GM23338 (cell line): ENCODE results near the gene C13orf46. TPM values are rescaled to one million over a fixed set of nuclear protein-coding genes. Genes with fewer than 3 reads are reported as not detected.

ENCODE experiments used
- ATAC-seq: fragments of 200-7000 bp; cut with Tn5 transposase; 3 replicates; pipeline ENCODE4 v1.9.1; 2020
- DNase-seq: peaks from one replicate; pipeline ENCODE4 v3.0.0-alpha.2; 2015; ENCODE audit warnings: low spot score
- H2AFZ ChIP-seq: fragments of 200-600 bp; sonication (generic); 2 replicates; pipeline ENCODE4 v1.8.0; 2016; ENCODE audit warnings: antibody characterized with exemption, mild to moderate bottlenecking, moderate library complexity
- H3F3A ChIP-seq: fragments of 200-600 bp; sonication (generic); replicated peaks from 2 replicates; pipeline ENCODE4 v1.8.0; 2017; ENCODE audit warnings: antibody characterized with exemption, mixed run types, low read depth
- H3K27ac ChIP-seq: fragments of 200-600 bp; sonication (generic); 2 replicates; pipeline ENCODE4 v1.6.1; 2016; ENCODE audit warnings: low read depth
- H3K27me3 ChIP-seq: fragments of 200-600 bp; sonication (generic); 2 replicates; pipeline ENCODE4 v1.8.0; 2016; ENCODE audit warnings: mild to moderate bottlenecking, mixed run types, moderate library complexity; ENCODE audit not compliant: insufficient read depth
- H3K36me3 ChIP-seq: fragments of 200-600 bp; sonication (generic); 2 replicates; pipeline ENCODE4 v1.8.0; 2016; ENCODE audit warnings: mild to moderate bottlenecking; ENCODE audit not compliant: insufficient read depth
- H3K4me1 ChIP-seq: fragments of 200-600 bp; sonication (generic); 2 replicates; pipeline ENCODE4 v1.8.0; 2016; ENCODE audit warnings: mild to moderate bottlenecking, moderate library complexity; ENCODE audit not compliant: insufficient read depth
- H3K4me2 ChIP-seq: fragments of 200-600 bp; sonication (generic); 2 replicates; pipeline ENCODE4 v1.7.1; 2017; ENCODE audit warnings: mixed run types
- H3K4me3 ChIP-seq: fragments of 200-600 bp; sonication (generic); 2 replicates; pipeline ENCODE4 v1.6.1; 2016; ENCODE audit warnings: mixed run types
- H3K79me2 ChIP-seq: fragments of 200-600 bp; sonication (generic); replicated peaks from 2 replicates; pipeline ENCODE4 v1.8.0; 2017; ENCODE audit warnings: mild to moderate bottlenecking; ENCODE audit not compliant: insufficient read depth
- H3K9me2 ChIP-seq: fragments of 200-600 bp; sonication (generic); 2 replicates; pipeline ENCODE4 v1.8.0; 2017; ENCODE audit not compliant: insufficient read depth
- H4K20me1 ChIP-seq: fragments of 200-600 bp; sonication (generic); replicated peaks from 2 replicates; pipeline ENCODE4 v1.8.0; 2017; ENCODE audit warnings: mild to moderate bottlenecking; ENCODE audit not compliant: insufficient read depth
- H3K27ac Mint-ChIP-seq: 2 replicates; pipeline ENCODE4 v1.8.0; 2020; ENCODE audit warnings: inconsistent platforms, mild to moderate bottlenecking, moderate library complexity, mixed read lengths
- H3K27me3 Mint-ChIP-seq: 3 replicates; pipeline ENCODE4 v1.8.0; 2022; ENCODE audit warnings: low read depth, mild to moderate bottlenecking, moderate library complexity, mixed read lengths, inconsistent platforms; ENCODE audit not compliant: insufficient read depth, poor library complexity
- H3K36me3 Mint-ChIP-seq: 3 replicates; pipeline ENCODE4 v1.8.0; 2021; ENCODE audit warnings: low read depth, mild to moderate bottlenecking, inconsistent platforms, moderate library complexity, mixed read lengths
- H3K4me1 Mint-ChIP-seq: 3 replicates; pipeline ENCODE4 v1.8.0; 2020; ENCODE audit warnings: mild to moderate bottlenecking, inconsistent platforms, mixed read lengths
- H3K4me3 Mint-ChIP-seq: 3 replicates; pipeline ENCODE4 v1.8.0; 2021; ENCODE audit warnings: moderate library complexity, mild to moderate bottlenecking, inconsistent platforms, mixed read lengths
- H3K9me3 Mint-ChIP-seq: 3 replicates; pipeline ENCODE4 v1.8.0; 2020; ENCODE audit warnings: moderate library complexity, mild to moderate bottlenecking, inconsistent platforms, mixed read lengths
- CTCF ChIP-seq, 2 experiments: fragments of 200-600 bp in 1 of 2; sonication (generic) in 1 of 2; conservative IDR thresholded peaks; 2 replicates each; pipeline versions ENCODE4 v1.5.1 to v1.6.1; 2016 to 2017; ENCODE audit warnings: antibody characterized with exemption in 2 of 2, low read depth in 2 of 2, mild to moderate bottlenecking in 2 of 2, moderate library complexity in 1 of 2
- ETS1 ChIP-seq: IDR thresholded peaks from 2 replicates; pipeline ENCODE4 v1.6.1; 2016; ENCODE audit warnings: antibody characterized with exemption
- EZH2phosphoT487 ChIP-seq: fragments of 200-600 bp; sonication (generic); IDR thresholded peaks from one replicate; pipeline ENCODE4 v1.8.1; 2018; ENCODE audit warnings: antibody characterized with exemption; ENCODE audit not compliant: unreplicated experiment
- JUNB ChIP-seq: IDR thresholded peaks from one replicate; pipeline ENCODE4 v1.6.1; 2016; ENCODE audit warnings: antibody characterized with exemption; ENCODE audit not compliant: unreplicated experiment
- NANOG ChIP-seq: IDR thresholded peaks from 2 replicates; pipeline ENCODE4 v1.6.1; 2016; ENCODE audit warnings: antibody characterized with exemption, borderline replicate concordance
- POLR2AphosphoS5 ChIP-seq: IDR thresholded peaks from 2 replicates; pipeline ENCODE4 v1.6.1; 2016; ENCODE audit warnings: antibody characterized with exemption, low read depth
- REST ChIP-seq: IDR thresholded peaks from one replicate; pipeline ENCODE4 v1.6.1; 2018; ENCODE audit warnings: antibody characterized with exemption; ENCODE audit not compliant: unreplicated experiment
- STAT1 ChIP-seq: IDR thresholded peaks from one replicate; pipeline ENCODE4 v1.6.1; 2016; ENCODE audit warnings: antibody characterized with exemption; ENCODE audit not compliant: unreplicated experiment
- polyA plus RNA-seq: library from polyadenylated mRNA; unstranded; fragments of >200 nt; fragmentation: Nextera tagmentation; extraction: Ambion mirVana; gene quantifications from 2 replicates; pipeline ENCODE4 v1.2.1, GENCODE V29; 2016
- total RNA-seq: library from RNA; depleted of rRNA; stranded (reverse); fragments of >200 nt; shearing (Covaris generic); gene quantifications from 2 replicates; pipeline ENCODE4 v1.2.3, GENCODE V29; 2014

C13orf46 gene
- total and polyA plus RNA-seq, 2 experiments from 2014 or later, result 0.44 to 1.5 TPM

GRCh38 chr13:114018461-114019055 is 44.7 kb upstream of the C13orf46 start:
- TF ChIP-seq EZH2phosphoT487 (no peak), STAT1 (no peak), NANOG (no peak)
- Histone ChIP-seq H3K9me2 (no peaks in the 10 kb centered on the region), H3K27me3 (no peaks in the 10 kb centered on the region), H3K4me3 (no peak overlapping the region), H4K20me1 (no peaks in the 10 kb centered on the region), H3K4me2 (no peak overlapping the region), H2AFZ (no peak overlapping the region), H3K27ac (no peak overlapping the region), H3F3A (no peaks in the 10 kb centered on the region), H3K4me1 (no peaks in the 10 kb centered on the region), H3K36me3 (no peaks in the 10 kb centered on the region), H3K79me2 (no peaks in the 10 kb centered on the region)
- H3K27me3 Mint-ChIP-seq, result peaks cover 4% of the 10 kb centered on the region
- H3K27ac Mint-ChIP-seq, result no peak overlapping the region
- no peak overlapping the region for H3K4me3 Mint-ChIP-seq
- no peaks in the 10 kb centered on the region for H3K9me3 Mint-ChIP-seq
- DNase-seq (no peak), ATAC-seq (no peak)
- H3K36me3 Mint-ChIP-seq, result peaks cover 9% of the 10 kb centered on the region; the same call in 2 of the 3 replicates
- H3K4me1 Mint-ChIP-seq, result no peaks in the 10 kb centered on the region; the same call in 2 of the 3 replicates

GRCh38 chr13:114017966-114018365 is 44.1 kb upstream of the C13orf46 start:
- Histone ChIP-seq H3K4me3 (no peak overlapping the region), H3K4me2 (no peak overlapping the region), H3K27ac (no peak overlapping the region), H4K20me1 (no peaks in the 10 kb centered on the region), H2AFZ (no peak overlapping the region), H3K9me2 (no peaks in the 10 kb centered on the region), H3K4me1 (no peaks in the 10 kb centered on the region), H3F3A (no peaks in the 10 kb centered on the region), H3K36me3 (no peaks in the 10 kb centered on the region), H3K27me3 (no peaks in the 10 kb centered on the region), H3K79me2 (no peaks in the 10 kb centered on the region)
- ATAC-seq (no peak), DNase-seq (no peak)
- TF ChIP-seq REST (no peak), POLR2AphosphoS5 (no peak)
- H3K4me3 Mint-ChIP-seq, result no peak overlapping the region
- H3K27me3 Mint-ChIP-seq, result peaks cover 4% of the 10 kb centered on the region
- peaks cover 9% of the 10 kb centered on the region; the same call in 2 of the 3 replicates for H3K36me3 Mint-ChIP-seq
- H3K4me1 Mint-ChIP-seq, result no peaks in the 10 kb centered on the region; the same call in 2 of the 3 replicates
- no peaks in the 10 kb centered on the region for H3K9me3 Mint-ChIP-seq
- H3K27ac Mint-ChIP-seq, result no peak overlapping the region

- Histone ChIP-seq H3K4me3 (no peak overlapping the region), H3K4me2 (no peak overlapping the region), H3K27me3 (no peaks in the 10 kb centered on the region), H3K36me3 (no peaks in the 10 kb centered on the region), H2AFZ (no peak overlapping the region), H3K9me2 (no peaks in the 10 kb centered on the region), H3F3A (no peaks in the 10 kb centered on the region), H3K27ac (no peak overlapping the region), H3K4me1 (no peaks in the 10 kb centered on the region), H3K79me2 (no peaks in the 10 kb centered on the region), H4K20me1 (no peaks in the 10 kb centered on the region)
- H3K9me3 Mint-ChIP-seq, result no peaks in the 10 kb centered on the region
- peaks cover 4% of the 10 kb centered on the region for H3K27me3 Mint-ChIP-seq
- no peaks in the 10 kb centered on the region; the same call in 2 of the 3 replicates for H3K4me1 Mint-ChIP-seq
- ATAC-seq, result peak; percentile 69
- peaks cover 9% of the 10 kb centered on the region; the same call in 2 of the 3 replicates for H3K36me3 Mint-ChIP-seq
- peak overlapping the region; percentile 66 for H3K27ac Mint-ChIP-seq
- no peak overlapping the region for H3K4me3 Mint-ChIP-seq
- DNase-seq, result peak; percentile 62
- no peak for TF ChIP-seq ETS1
- TF ChIP-seq STAT1, result no peak
- peak; percentile 35 to 63; a peak in 3 of 4 replicates for TF ChIP-seq CTCF (conservative IDR thresholded peaks at IDR 0.05; ENCODE audit: low read depth in 2 of 2)
- TF ChIP-seq JUNB, result no peak
- TF ChIP-seq REST, result no peak
Observed at GRCh38 chr13:114017028-114017630, 43.3 kb upstream of the C13orf46 start.
